H9 (cell line): ENCODE measurements around the gene SRPK2. TPM values are rescaled to one million over a fixed set of nuclear protein-coding genes. Genes with fewer than 3 reads are reported as not detected.

Experiments
- DNase-seq: peaks from one replicate; pipeline ENCODE4 v3.0.0-alpha.2; 2017
- H2AFZ ChIP-seq: one replicate; pipeline ENCODE4 v1.6.1; 2013; ENCODE audit warnings: mild to moderate bottlenecking, low read length, control low read depth, moderate library complexity
- H2AK5ac ChIP-seq: 2 replicates; pipeline ENCODE4 v1.6.1; 2013; ENCODE audit warnings: low read length, control low read depth, mixed read lengths; ENCODE audit not compliant: insufficient read length
- H2BK120ac ChIP-seq: one replicate; pipeline ENCODE4 v1.6.1; 2013; ENCODE audit warnings: low read depth, mild to moderate bottlenecking, low read length, control low read depth, inconsistent platforms; ENCODE audit not compliant: poor library complexity, severe bottlenecking
- H2BK12ac ChIP-seq: 2 replicates; pipeline ENCODE4 v1.6.1; 2013; ENCODE audit warnings: low read length, control low read depth, mixed read lengths, low read depth; ENCODE audit not compliant: insufficient read length
- H2BK15ac ChIP-seq: 2 replicates; pipeline ENCODE4 v1.6.1; 2013; ENCODE audit warnings: low read depth, low read length, control low read depth
- H2BK20ac ChIP-seq: one replicate; pipeline ENCODE4 v1.6.1; 2013; ENCODE audit warnings: low read depth, mild to moderate bottlenecking, low read length, control low read depth, inconsistent platforms; ENCODE audit not compliant: poor library complexity, severe bottlenecking
- H2BK5ac ChIP-seq: 2 replicates; pipeline ENCODE4 v1.6.1; 2013; ENCODE audit warnings: low read length, control low read depth, mixed read lengths; ENCODE audit not compliant: insufficient read length
- H3K14ac ChIP-seq: 2 replicates; pipeline ENCODE4 v1.6.1; 2013; ENCODE audit warnings: low read length, control low read depth; ENCODE audit not compliant: insufficient read depth
- H3K18ac ChIP-seq: 2 replicates; pipeline ENCODE4 v1.6.1; 2013; ENCODE audit warnings: low read depth, mild to moderate bottlenecking, mixed read lengths, low read length, control low read depth; ENCODE audit not compliant: insufficient read length
- H3K23ac ChIP-seq: 2 replicates; pipeline ENCODE4 v1.6.1; 2013; ENCODE audit warnings: low read length, control low read depth, mixed read lengths, low read depth; ENCODE audit not compliant: insufficient read length
- H3K23me2 ChIP-seq: 2 replicates; pipeline ENCODE4 v1.6.1; 2013; ENCODE audit warnings: low read depth, mild to moderate bottlenecking, mixed read lengths, low read length, control low read depth; ENCODE audit not compliant: insufficient read length, poor library complexity, severe bottlenecking
- H3K27ac ChIP-seq: 2 replicates; pipeline ENCODE4 v1.5.1; 2013; ENCODE audit warnings: low read length, control low read depth, mixed read lengths, low read depth; ENCODE audit not compliant: insufficient read length
- H3K27me3 ChIP-seq: 2 replicates; pipeline ENCODE4 v1.6.1; 2013; ENCODE audit warnings: low read length, control low read depth, inconsistent platforms; ENCODE audit not compliant: insufficient read depth
- H3K4ac ChIP-seq: 2 replicates; pipeline ENCODE4 v1.6.1; 2013; ENCODE audit warnings: low read depth, mild to moderate bottlenecking, control low read depth, inconsistent platforms, low read length, moderate library complexity
- H3K4me1 ChIP-seq: 2 replicates; pipeline ENCODE4 v1.6.1; 2013; ENCODE audit warnings: low read length, control low read depth, inconsistent platforms; ENCODE audit not compliant: insufficient read depth
- H3K4me2 ChIP-seq: 2 replicates; pipeline ENCODE4 v1.6.1; 2013; ENCODE audit warnings: low read length, control low read depth, mixed read lengths; ENCODE audit not compliant: insufficient read length, insufficient read depth
- H3K56ac ChIP-seq: 2 replicates; pipeline ENCODE4 v1.6.1; 2013; ENCODE audit warnings: low read depth, mild to moderate bottlenecking, mixed read lengths, low read length, control low read depth; ENCODE audit not compliant: insufficient read length
- H3K79me1 ChIP-seq: 2 replicates; pipeline ENCODE4 v1.6.1; 2013; ENCODE audit warnings: low read depth, mild to moderate bottlenecking, moderate library complexity, low read length, control low read depth, inconsistent platforms; ENCODE audit not compliant: insufficient read depth, poor library complexity, severe bottlenecking
- H3K79me2 ChIP-seq: 2 replicates; pipeline ENCODE4 v1.6.1; 2013; ENCODE audit warnings: low read length, control low read depth, inconsistent platforms; ENCODE audit not compliant: insufficient read depth
- H3K9ac ChIP-seq: 2 replicates; pipeline ENCODE4 v1.6.1; 2013; ENCODE audit warnings: low read length, control low read depth, mixed read lengths; ENCODE audit not compliant: insufficient read length; ENCODE audit errors: extremely low read depth
- H3K9me3 ChIP-seq: one replicate; pipeline ENCODE4 v1.6.1; 2013; ENCODE audit warnings: low read depth, low read length, inconsistent platforms; ENCODE audit not compliant: control insufficient read depth
- H3T11ph ChIP-seq: one replicate; pipeline ENCODE4 v1.6.1; 2013; ENCODE audit warnings: mild to moderate bottlenecking, low read length, control low read depth, inconsistent platforms
- H4K20me1 ChIP-seq: one replicate; pipeline ENCODE4 v1.6.1; 2013; ENCODE audit not compliant: control insufficient read depth, insufficient read length, insufficient read depth
- H4K5ac ChIP-seq: 2 replicates; pipeline ENCODE4 v1.6.1; 2013; ENCODE audit warnings: low read depth, mild to moderate bottlenecking, mixed read lengths, low read length, control low read depth; ENCODE audit not compliant: insufficient read length
- H4K8ac ChIP-seq: replicated peaks from 2 replicates; pipeline ENCODE4 v1.6.1; 2013; ENCODE audit warnings: low read length, control low read depth, mixed read lengths, low read depth; ENCODE audit not compliant: insufficient read length
- H4K91ac ChIP-seq: 2 replicates; pipeline ENCODE4 v1.6.1; 2013; ENCODE audit warnings: low read depth, mild to moderate bottlenecking, moderate library complexity, mixed read lengths, low read length, control low read depth; ENCODE audit not compliant: insufficient read length
- H3K27ac Mint-ChIP-seq, 3 experiments: 2 replicates in 2 of 3; 3 replicates in 1 of 3; pipeline ENCODE4 v1.8.0; 2020 to 2021; ENCODE audit warnings: mixed read lengths in 3 of 3, mild to moderate bottlenecking in 1 of 3, moderate library complexity in 1 of 3
- H3K27me3 Mint-ChIP-seq: 2 replicates; pipeline ENCODE4 v1.8.0; 2021; ENCODE audit warnings: low read depth, mild to moderate bottlenecking, moderate library complexity, mixed read lengths
- H3K36me3 Mint-ChIP-seq, 3 experiments: 2 replicates in 2 of 3; 3 replicates in 1 of 3; pipeline ENCODE4 v1.8.0; 2020 to 2021; ENCODE audit warnings: low read depth in 3 of 3, mixed read lengths in 3 of 3; ENCODE audit not compliant: insufficient read depth in 1 of 3
- H3K4me1 Mint-ChIP-seq, 2 experiments: 2 replicates each; pipeline ENCODE4 v1.8.0; 2020; ENCODE audit warnings: mixed read lengths in 2 of 2
- H3K4me3 Mint-ChIP-seq, 2 experiments: 2 replicates in 1 of 2; 3 replicates in 1 of 2; pipeline ENCODE4 v1.8.0; 2020 to 2021; ENCODE audit warnings: mild to moderate bottlenecking in 2 of 2, mixed read lengths in 2 of 2, moderate library complexity in 1 of 2
- H3K9me3 Mint-ChIP-seq, 2 experiments: 2 replicates in 1 of 2; 3 replicates in 1 of 2; pipeline ENCODE4 v1.8.0; 2020; ENCODE audit warnings: mild to moderate bottlenecking in 2 of 2, mixed read lengths in 2 of 2, moderate library complexity in 1 of 2
- CTCF ChIP-seq: fragments of 200-600 bp; sonication (generic); conservative IDR thresholded peaks from 3 replicates; pipeline ENCODE4 v1.8.0; 2021; ENCODE audit warnings: antibody characterized with exemption, mild to moderate bottlenecking
- WGBS: extraction: QIAGEN DNeasy Blood & Tissue Kit; methylation state at CpG from one replicate; pipeline ENCODE4 v1.1.7; 2013; ENCODE audit warnings: missing lambda C conversion rate, low lambda C conversion rate, mixed read lengths; ENCODE audit not compliant: insufficient read length; ENCODE audit errors: extremely low coverage; 5-methylcytosine and 5-hydroxymethylcytosine counted together
- total RNA-seq: library from RNA; stranded (reverse); gene quantifications from 2 replicates; pipeline ENCODE4 v1.2.1, GENCODE V29; 2021

Gene SRPK2
- total RNA-seq, 1 experiment from 2014 or later = 41.1 TPM

GRCh38 chr7:105215821-105216220 is 172.9 kb downstream of the SRPK2 start:
- no peaks in the 10 kb centered on the region for H3K27me3 Mint-ChIP-seq
- Histone ChIP-seq H2BK12ac (no peak overlapping the region), H2BK20ac (no peak overlapping the region), H4K91ac (no peak overlapping the region), H3K9me3 (no peaks in the 10 kb centered on the region), H3K56ac (no peak overlapping the region), H4K8ac (no peak overlapping the region), H3K79me2 (peaks cover 7% of the 10 kb centered on the region; the same call in 1 of the 2 replicates), H3K4me1 (peaks cover 2% of the 10 kb centered on the region; the same call in 1 of the 2 replicates), H4K5ac (no peak overlapping the region), H3K23ac (no peak overlapping the region), H3T11ph (no peak overlapping the region), H4K20me1 (no peaks in the 10 kb centered on the region), H2AK5ac (no peak overlapping the region), H2BK5ac (no peak overlapping the region), H2BK120ac (no peak overlapping the region), H3K27me3 (no peaks in the 10 kb centered on the region), H3K4ac (no peak overlapping the region), H3K27ac (no peak overlapping the region), H3K14ac (no peak overlapping the region), H3K9ac (no peak overlapping the region), H3K4me2 (no peak overlapping the region), H3K18ac (no peak overlapping the region), H3K23me2 (no peaks in the 10 kb centered on the region), H3K79me1 (peaks cover 10% of the 10 kb centered on the region), H2BK15ac (no peak overlapping the region), H2AFZ (no peak overlapping the region)
- no peak for DNase-seq
- H3K9me3 Mint-ChIP-seq = peaks cover 4 to 5% of the 10 kb centered on the region in 2 experiments; a peak in 2 of 5 replicates
- no peak overlapping the region for H3K27ac Mint-ChIP-seq
- peaks cover 14% of the 10 kb centered on the region in 2 experiments for H3K4me1 Mint-ChIP-seq
- no peak overlapping the region for H3K4me3 Mint-ChIP-seq
- WGBS = no CpG with 5 or more reads among the region's 1 CpG
- TF ChIP-seq CTCF = no peak
- peaks cover 3 to 8% (median 3%) of the 10 kb centered on the region in 3 experiments; a peak in 5 of 7 replicates for H3K36me3 Mint-ChIP-seq
